ENCODE results near the gene ATP6V1E1. TPM values are rescaled to one million over a fixed set of nuclear protein-coding genes. Genes with fewer than 3 reads are reported as not detected.

The ATP6V1E1 gene
- total and polyA plus RNA-seq, 2 donors (not counting 1 experiment from before 2014, with no cell fraction given): 51.3 to 82.6 TPM

- Mint-ChIP-seq H3K4me1 (peaks cover 6% of the 10 kb centered on the region), H3K27me3 (no peaks in the 10 kb centered on the region), H3K9me3 (ENCODE audit: insufficient read depth) (peaks cover 3% of the 10 kb centered on the region), H3K4me3 (no peak overlapping the region), H3K27ac (no peak overlapping the region)
- ChIA-PET POLR2A (no interaction called here), CTCF (no interaction called here)
- H3K27me3 ChIP-seq (replicated peaks in 1 of 4; ENCODE audit: control extremely low read depth in 1 of 4, control insufficient read depth in 3 of 4, insufficient read depth in 4 of 4, low read length in 3 of 4): no peaks in the 10 kb centered on the region
- no peak overlapping the region for H3K4me2 ChIP-seq (replicated peaks; ENCODE audit: low read depth, low read length, poor library complexity, severe bottlenecking)
- H2AFZ ChIP-seq (ENCODE audit: insufficient read depth, low read depth, low read length, poor library complexity, severe bottlenecking): no peak overlapping the region
- WGBS (ENCODE audit: insufficient coverage): no CpG with 5 or more reads among the region's 3 CpGs
- H3K27ac ChIP-seq (ENCODE audit: low read length in 2 of 2): no peak overlapping the region
- H3K9ac ChIP-seq (ENCODE audit: low read length): no peak overlapping the region
- no peak for DNase-seq
- H3K4me3 ChIP-seq (ENCODE audit: control extremely low read depth in 1 of 5, extremely low read depth in 1 of 5, insufficient read depth in 1 of 5, low read depth in 2 of 5, low read length in 4 of 5): no peak overlapping the region
- peaks cover 0 to 19% (median 4%) of the 10 kb centered on the region in 3 donors for H3K9me3 ChIP-seq (ENCODE audit: control extremely low read depth in 1 of 3, control insufficient read depth in 2 of 3, insufficient read depth in 1 of 3, low read length in 2 of 3)
- TF ChIP-seq, protein P1, sequence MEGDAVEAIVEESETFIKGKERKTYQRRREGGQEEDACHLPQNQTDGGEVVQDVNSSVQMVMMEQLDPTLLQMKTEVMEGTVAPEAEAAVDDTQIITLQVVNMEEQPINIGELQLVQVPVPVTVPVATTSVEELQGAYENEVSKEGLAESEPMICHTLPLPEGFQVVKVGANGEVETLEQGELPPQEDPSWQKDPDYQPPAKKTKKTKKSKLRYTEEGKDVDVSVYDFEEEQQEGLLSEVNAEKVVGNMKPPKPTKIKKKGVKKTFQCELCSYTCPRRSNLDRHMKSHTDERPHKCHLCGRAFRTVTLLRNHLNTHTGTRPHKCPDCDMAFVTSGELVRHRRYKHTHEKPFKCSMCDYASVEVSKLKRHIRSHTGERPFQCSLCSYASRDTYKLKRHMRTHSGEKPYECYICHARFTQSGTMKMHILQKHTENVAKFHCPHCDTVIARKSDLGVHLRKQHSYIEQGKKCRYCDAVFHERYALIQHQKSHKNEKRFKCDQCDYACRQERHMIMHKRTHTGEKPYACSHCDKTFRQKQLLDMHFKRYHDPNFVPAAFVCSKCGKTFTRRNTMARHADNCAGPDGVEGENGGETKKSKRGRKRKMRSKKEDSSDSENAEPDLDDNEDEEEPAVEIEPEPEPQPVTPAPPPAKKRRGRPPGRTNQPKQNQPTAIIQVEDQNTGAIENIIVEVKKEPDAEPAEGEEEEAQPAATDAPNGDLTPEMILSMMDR (IDR thresholded peaks at IDR 0.05): no peak
- no peak for TF ChIP-seq EZH2 (IDR thresholded peaks at IDR 0.05; ENCODE audit: borderline replicate concordance, insufficient read depth, low read depth, low read length, poor library complexity, severe bottlenecking)
- H3K79me2 ChIP-seq (ENCODE audit: control insufficient read depth, insufficient read depth, low read length): peaks cover 21% of the 10 kb centered on the region
- no peak for ATAC-seq (ENCODE audit: low read depth)
- intact Hi-C loops (cut with micrococcal nuclease): no loop called here
- H3K4me1 ChIP-seq (ENCODE audit: control insufficient read depth in 2 of 2, insufficient read depth in 2 of 2, low read length in 2 of 2): peaks cover 0 to 5% of the 10 kb centered on the region in 2 donors
- H3K36me3 ChIP-seq (replicated peaks in 1 of 2; ENCODE audit: control extremely low read depth in 1 of 2, control insufficient read depth in 1 of 2, extremely low read depth in 1 of 2, insufficient read depth in 2 of 2, low read length in 1 of 2): peaks cover 5 to 35% of the 10 kb centered on the region in 2 experiments
- no peaks in the 10 kb centered on the region for H4K20me1 ChIP-seq (ENCODE audit: control insufficient read depth, insufficient read depth, low read length, poor library complexity, severe bottlenecking)
Measured at GRCh38 chr22:17665854-17666253, 37.3 kb upstream of the ATP6V1E1 start.

DNA sequence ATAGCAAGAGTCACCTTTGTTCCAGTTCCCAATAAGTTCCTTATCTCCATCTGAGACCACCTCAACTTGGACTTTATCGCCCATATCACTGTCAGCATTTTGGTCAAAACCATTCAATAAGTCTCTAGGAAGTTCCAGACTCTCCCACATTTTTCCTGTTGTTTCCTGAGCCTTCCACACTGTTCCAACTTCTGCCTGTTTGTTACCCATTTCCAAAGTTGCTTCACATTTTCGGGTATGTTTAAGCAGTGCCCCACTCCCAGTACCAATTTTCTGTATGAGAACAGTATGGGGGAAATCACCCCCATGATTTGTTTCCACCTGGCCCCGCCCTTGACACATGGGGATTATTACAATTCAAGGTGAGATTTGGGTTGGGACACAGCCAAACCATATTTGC is 36.7 kb upstream of the ATP6V1E1 start:
- no peak overlapping the region for H3K4me3 Mint-ChIP-seq
- ChIA-PET POLR2A (no interaction called here), CTCF (interaction anchor here (1.1 kb wide), 1 partner anchor 107 kb away, joined by 3 read pairs; no protein-coding TSS in a partner anchor)
- Histone ChIP-seq H3K79me2 (ENCODE audit: control insufficient read depth, insufficient read depth, low read length) (peaks cover 25% of the 10 kb centered on the region), H3K27me3 (replicated peaks in 1 of 4; ENCODE audit: control extremely low read depth in 1 of 4, control insufficient read depth in 3 of 4, insufficient read depth in 4 of 4, low read length in 3 of 4) (no peaks in the 10 kb centered on the region), H3K27ac (ENCODE audit: low read length in 2 of 2) (no peak overlapping the region), H3K4me2 (replicated peaks; ENCODE audit: low read depth, low read length, poor library complexity, severe bottlenecking) (no peak overlapping the region), H3K4me1 (ENCODE audit: control insufficient read depth in 2 of 2, insufficient read depth in 2 of 2, low read length in 2 of 2) (peaks cover 0 to 5% of the 10 kb centered on the region in 2 donors), H3K9me3 (ENCODE audit: control extremely low read depth in 1 of 3, control insufficient read depth in 2 of 3, insufficient read depth in 1 of 3, low read length in 2 of 3) (peaks cover 0 to 19% (median 4%) of the 10 kb centered on the region in 3 donors), H3K9ac (ENCODE audit: low read length) (no peak overlapping the region), H3K36me3 (replicated peaks in 1 of 2; ENCODE audit: control extremely low read depth in 1 of 2, control insufficient read depth in 1 of 2, extremely low read depth in 1 of 2, insufficient read depth in 2 of 2, low read length in 1 of 2) (peaks cover 5 to 33% of the 10 kb centered on the region in 2 experiments), H2AFZ (ENCODE audit: insufficient read depth, low read depth, low read length, poor library complexity, severe bottlenecking) (no peak overlapping the region), H4K20me1 (ENCODE audit: control insufficient read depth, insufficient read depth, low read length, poor library complexity, severe bottlenecking) (no peaks in the 10 kb centered on the region), H3K4me3 (ENCODE audit: control extremely low read depth in 1 of 5, extremely low read depth in 1 of 5, insufficient read depth in 1 of 5, low read depth in 2 of 5, low read length in 4 of 5) (no peak overlapping the region)
- ATAC-seq (ENCODE audit: low read depth) (no peak), DNase-seq (no peak)
- no peak overlapping the region for H3K27ac Mint-ChIP-seq
- no peak for TF ChIP-seq EZH2 (IDR thresholded peaks at IDR 0.05; ENCODE audit: borderline replicate concordance, insufficient read depth, low read depth, low read length, poor library complexity, severe bottlenecking)
- TF ChIP-seq, protein P1 (IDR thresholded peaks at IDR 0.05): no peak
- H3K9me3 Mint-ChIP-seq (ENCODE audit: insufficient read depth): peaks cover 3% of the 10 kb centered on the region
- intact Hi-C loops (cut with micrococcal nuclease): no loop called here
- 100% methylated on average over 1 of the region's 3 CpGs for WGBS (ENCODE audit: insufficient coverage)
- H3K27me3 Mint-ChIP-seq: no peaks in the 10 kb centered on the region
- H3K4me1 Mint-ChIP-seq: peaks cover 6% of the 10 kb centered on the region
